Fibroblast of skin of right biceps (primary cell): ENCODE data around the gene DENND4C.
"Not testable (repeated sequence)": the region's sequence is repeated elsewhere in the genome, so short reads cannot be mapped to it uniquely, and the experiment has no call there.

Experiments
- DNase-seq: peaks from one replicate; pipeline ENCODE4 v3.0.0-alpha.2; 2013

Gene DENND4C

DNA sequence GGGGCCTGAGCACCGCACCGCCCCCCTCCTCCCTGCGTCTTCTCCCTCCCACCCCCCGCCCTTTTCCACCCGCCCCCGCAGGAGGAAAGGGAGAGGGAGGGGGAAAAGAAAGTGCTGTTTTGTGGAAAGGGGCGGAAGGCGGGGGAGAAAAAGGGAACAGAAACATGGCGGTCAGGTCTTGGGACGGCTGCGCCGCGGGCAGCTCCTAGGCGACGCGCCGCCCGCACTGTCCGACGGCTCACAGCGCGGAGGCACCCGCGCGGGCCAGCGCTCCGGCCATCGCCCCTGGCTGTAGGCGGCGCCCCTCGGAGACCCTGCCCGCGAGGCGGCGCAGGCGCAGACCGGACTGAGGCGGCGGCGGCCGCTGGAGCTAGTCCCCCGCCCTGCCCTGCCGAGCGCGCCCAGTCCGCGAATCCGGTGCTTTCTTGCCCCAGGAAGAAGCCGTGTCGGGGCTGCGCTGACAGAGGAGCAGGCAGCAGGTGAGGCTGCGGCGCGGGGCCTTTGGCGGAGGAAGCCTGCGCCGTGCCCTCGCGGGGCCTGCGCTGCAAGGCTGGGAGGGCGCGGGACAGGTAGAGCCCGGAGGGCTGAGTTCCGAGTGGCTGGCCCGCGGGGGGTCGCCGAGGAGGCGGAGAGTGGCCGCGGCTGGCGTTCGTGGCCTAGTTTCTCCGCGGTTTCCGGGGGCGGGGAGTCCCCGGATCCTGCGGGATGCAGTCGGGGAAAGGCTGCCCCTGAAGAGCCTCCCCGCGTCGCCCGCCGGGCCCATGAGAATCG, at the start of gene DENND4C:
Gene DENND4C, plus strand, starts transcription at position 339 of the 771 bp plus-strand sequence. CDS start 45,482 bp downstream, outside the sequence.
- DNase-seq = peak; percentile 85

DNA sequence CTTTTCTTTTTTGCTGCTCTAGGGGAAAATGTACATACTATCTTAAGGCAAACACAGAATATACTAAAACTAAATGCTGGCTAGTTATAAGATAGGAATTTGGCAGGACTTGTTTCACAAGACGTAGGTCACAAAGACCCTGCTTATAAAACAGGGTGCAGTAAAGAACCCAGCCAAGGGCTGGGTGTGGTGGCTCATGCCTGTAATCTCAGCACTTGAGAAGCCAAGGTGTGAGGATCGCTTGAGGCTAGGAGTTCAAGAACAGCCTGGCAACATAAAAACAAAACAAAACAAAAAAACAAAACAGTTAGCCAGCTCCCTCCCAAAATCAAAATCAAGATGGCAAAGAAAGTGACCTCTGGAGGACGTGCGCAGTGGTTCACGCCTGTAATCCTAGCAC, 49.5 kb upstream of the DENND4C start:
- no peak for DNase-seq

DNA sequence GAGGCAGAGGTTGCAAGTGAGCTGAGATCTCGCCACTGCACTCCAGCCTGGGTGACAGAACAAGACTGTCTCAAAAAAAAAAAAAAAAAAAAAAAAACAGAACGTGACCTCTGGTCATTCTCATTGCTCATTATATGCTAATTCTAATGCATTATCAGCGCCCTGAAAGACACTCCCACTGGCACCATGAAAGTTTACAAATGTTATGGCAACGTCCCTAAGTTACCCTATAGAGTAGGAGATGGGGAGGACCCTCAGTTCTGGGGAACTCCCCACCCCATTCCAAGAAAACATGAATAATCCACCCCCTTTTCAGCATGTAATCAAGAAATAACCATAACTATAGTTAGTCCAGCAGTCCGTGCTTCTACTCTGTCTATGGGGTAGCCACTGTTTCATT, 48.9 kb upstream of the DENND4C start:
- DNase-seq = no peak

DNA sequence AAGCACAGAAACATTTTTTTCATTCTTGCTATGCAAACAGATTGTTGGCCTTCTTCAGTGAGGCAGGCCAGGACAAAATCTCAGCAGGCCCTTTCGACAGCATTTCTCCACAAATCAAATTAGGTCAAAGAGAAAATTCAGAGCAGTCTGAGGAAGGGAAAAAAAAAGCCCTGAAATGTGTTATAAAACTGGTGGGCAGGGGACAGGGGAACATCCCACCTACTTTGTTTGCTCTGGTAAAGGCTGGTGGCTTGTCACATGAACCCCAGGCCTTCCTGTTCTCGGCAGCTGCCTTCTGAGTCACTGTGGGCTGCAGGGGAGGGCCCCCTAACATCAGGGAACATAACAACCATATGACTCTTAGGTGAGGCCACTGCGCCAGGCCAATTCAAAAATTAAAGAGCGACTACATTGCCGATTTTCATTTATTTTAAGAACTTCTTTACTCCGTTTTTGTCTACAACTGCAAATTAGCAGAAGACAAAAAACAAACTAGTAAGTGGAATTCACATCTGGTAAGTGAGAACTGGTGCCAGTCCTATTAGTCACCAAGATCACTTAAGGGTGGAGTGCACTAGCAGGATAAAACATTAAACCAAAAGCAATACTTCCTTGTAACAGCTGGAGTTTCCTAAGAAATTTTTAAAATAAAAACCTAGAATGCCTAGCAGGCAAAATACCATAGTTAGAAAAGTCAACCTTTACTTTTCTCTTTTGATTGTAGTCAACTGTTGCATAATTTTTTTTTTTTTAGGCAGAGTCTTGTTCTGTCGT, 46.2 kb upstream of the DENND4C start:
- peak; percentile 81 for DNase-seq

DNA sequence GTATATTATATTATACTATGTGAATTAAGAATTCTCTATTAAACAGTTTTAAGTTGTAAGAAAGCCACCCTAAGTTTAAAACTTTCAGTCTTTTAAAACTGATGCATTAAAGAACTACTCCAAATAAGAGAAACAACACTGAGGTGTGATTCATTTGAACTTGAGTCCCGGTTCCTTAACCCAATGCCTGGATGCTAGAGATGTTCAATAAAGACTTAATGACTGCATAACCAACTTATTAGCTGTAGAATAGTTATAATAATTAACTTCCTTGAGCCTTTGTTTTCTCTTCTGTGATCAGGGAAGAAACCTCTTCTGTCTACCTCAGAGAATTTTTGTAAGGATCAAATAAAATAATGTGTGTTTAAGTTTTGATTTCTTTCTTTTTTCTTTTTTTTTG, 45.3 kb upstream of the DENND4C start:
- no peak for DNase-seq

DNA sequence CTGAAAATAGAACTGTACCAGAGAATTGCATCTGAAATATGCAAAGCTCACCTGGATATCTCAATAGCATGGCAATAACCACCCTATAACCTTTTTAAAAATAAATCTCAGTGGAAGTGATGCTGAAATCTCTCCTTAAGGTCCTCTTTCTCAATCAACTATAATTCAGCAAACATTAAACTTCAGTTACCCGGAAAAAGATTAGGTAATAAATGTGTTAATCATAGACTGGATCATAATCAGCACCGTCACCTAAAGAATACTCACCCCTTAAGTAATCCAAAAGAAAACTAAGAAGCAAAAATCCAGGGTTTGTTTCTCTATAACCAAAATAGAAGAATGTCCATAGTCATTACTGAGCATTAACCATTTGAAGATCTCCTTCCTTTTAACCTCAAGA, 44.3 kb upstream of the DENND4C start:
- DNase-seq = no peak

DNA sequence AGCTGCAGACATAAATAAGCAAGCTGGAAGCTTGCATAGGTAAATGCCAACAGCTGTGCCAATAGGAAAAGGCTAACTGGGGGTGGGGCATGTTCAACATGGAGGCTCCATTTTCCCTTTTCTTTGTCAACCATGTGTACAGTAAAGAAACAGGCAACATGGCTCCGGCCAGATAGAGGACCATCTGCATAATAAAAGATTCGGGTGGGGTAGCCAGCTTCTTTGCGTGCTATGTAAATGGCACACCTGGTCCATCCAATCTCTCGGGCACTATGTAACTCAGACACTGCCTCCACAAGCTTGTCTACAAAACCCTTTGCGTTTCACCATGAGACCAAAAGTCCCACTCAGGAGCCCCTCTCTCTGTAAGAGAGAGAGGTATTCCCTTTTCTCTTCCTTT, 41.7 kb upstream of the DENND4C start:
- no peak for DNase-seq

DNA sequence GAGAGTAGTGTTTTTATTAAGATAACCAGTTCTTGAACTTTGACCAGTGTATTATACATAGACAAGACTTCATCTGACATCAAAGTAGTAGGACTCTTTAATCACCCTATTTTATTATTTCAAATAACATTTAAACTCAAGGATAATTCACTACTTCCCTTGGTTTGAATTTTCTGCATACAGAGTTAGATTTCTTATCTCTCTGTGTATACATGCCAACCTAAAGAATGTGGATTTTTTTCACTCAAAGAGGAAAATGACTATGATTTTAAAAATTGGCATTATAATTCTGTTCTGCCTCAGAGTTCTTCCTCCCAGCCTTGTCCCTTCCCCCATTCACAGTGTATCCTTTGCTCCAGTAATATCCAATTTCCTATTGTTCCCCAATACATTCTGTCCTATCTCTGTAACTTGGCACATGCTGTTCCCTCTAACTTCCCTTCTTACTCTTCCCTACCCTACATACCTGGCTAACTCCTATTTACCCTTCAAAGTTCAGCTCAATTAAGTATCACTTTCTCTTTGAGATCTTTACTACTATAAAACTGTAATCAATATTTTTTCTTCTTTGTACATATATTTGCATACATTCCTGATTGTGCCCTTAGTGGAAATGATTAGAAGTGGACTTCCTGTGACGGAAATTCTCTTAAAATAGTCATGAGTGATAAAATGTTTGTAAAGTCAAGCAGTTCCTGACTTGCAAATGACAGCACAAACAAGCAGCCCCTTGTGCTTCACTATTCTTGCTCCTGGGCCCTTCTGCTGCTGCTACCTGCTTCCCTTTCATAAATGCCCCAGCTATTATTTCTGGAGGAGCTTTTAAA, 38.1 kb upstream of the DENND4C start:
- no peak for DNase-seq

DNA sequence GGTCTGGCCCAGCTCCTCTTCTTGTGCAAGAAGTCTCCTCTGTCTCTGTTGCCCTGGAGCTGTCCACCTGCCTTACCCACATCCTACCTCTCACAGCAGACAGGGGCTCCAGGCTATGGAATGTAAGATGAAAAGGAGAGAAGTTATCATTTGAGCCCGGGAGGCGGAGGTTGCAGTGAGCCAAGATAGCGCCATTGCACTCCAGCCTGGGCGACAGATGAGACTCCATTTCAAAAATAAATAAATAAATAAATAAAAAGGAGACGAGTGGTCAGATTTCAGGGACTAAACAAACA, 37.5 kb upstream of the DENND4C start:
- no peak for DNase-seq

DNA sequence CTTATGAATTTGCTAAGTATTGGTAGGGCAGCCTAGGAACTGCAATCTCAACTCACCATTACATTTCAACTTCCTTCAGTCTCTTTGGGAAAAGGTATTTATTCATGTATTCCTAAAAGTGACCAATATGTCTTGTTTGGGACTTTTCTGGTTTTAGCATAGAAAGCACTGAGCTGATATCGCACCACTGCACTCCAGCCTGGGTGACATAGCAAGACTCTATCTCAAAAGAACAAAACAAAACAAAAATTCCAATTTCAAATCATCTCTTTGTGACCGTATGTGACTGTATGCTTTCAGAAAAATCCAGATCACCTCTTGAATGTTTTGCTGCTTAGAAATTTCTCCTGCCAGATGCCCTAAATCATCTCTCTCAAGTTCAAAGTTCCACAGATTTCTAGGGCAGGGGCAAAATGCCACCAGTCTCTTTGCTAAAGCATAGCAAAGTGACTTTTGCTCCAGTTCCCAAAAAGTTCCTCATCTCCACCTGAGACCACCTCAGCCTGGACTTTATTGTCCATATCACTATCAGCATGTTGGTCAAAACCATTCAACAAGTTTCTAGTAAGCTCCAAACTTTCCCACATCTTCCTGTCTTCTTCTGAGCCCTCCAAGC, 37.0 kb upstream of the DENND4C start:
- not testable (repeated sequence) for DNase-seq

DNA sequence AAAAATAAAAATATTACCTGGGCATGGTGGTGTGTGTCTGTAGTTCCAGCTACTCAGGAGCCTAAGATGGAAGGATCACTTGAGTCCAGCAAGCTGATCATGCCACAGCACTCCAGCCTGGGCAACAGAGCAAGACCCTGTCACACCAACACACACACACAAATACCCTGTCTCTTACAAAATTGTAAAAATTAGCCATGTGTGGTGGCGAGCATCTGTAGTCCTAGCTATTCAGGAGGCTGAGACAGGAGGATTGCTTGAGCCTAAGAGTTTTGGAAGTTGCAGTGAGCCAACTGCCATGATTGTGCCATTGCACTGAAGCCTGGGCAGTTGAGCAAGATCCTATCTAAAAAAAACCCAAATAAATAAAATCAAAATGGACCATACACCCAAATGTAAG, 32.1 kb upstream of the DENND4C start:
- no peak for DNase-seq

DNA sequence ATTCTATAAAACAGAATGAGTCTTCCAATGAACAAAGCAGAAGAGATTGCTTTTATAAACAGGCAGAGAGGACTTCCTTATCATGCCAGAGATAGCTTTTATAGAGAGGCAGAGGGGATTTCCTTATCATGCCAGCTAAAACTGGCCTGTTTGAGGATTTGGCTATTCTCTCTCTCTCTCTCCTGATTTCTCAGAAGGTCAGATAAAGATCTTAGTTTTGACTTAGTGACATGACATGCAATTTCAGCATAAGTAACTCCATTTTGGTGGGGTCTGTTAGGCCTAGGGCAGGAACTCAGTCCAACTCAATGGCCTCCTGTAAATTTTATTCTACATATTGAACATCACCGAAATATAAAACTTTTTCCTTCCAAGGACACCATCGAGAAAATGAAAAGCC, 31.5 kb upstream of the DENND4C start:
- DNase-seq = no peak

DNA sequence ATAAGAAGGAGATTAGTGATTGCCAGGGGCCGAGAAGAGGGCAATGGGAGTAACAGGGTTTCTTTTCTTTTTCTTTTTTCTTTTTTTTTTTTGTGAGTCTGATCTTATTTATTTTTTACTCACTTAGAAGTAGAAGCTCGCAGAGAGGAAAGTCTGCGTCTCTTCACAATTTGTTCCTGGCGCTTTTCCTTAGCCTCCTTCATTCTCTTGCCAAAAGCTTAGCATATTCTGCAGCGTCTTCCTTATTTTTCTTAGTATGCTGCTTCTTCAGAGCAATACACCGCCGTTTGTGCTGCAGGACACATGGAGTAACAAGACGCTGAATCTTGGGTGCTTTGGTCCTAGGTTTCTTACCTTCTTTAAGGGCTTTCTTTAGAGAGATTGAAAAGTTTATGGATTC, 30.3 kb upstream of the DENND4C start:
- no peak for DNase-seq

DNA sequence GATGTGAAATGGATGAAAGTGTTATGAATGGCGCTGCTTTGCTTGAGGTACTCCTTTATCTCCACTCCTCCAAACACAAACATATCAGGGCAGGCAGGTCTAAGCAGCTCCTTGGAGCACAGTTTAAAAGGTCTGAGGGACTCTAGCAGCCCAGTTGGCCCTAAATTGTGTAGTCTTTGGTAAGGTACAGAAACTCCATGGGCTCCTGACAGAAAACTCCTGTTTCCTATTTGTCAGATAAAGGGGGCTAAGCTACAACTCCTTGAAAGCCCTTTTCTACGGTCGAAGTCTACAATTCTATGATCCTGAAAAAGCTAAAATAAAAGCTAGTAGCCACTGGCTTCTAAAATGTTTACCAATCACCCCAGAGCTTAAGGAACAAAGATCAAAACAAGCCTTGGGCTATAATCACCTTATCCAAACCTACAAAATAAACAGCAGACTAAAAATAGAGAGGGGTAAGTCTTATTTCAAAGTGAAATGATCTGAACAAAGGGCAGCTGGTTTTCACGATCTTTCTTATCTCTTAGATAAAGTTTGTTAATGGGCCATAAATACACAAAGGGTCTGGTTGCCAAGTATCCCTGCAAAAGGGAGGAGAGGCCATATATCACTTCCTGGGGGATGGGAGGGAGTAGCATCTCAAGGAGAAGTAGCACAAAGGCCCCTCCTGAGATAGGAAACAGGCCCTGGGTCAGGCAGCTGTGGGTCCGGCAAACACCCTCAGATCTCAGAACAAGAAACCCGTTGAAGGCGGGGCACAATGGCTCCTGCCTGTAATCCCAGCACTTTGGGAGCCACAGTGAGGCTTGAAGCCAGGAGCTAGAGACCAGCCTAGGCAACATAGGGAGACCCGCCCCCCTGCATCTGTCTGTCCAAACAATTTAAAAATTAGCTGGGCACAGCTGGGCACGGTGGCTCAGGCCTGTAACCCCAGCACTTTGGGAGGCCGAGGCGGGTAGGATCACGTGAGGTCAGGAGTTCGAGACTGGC, 28.3 kb upstream of the DENND4C start:
- no peak for DNase-seq

DNA sequence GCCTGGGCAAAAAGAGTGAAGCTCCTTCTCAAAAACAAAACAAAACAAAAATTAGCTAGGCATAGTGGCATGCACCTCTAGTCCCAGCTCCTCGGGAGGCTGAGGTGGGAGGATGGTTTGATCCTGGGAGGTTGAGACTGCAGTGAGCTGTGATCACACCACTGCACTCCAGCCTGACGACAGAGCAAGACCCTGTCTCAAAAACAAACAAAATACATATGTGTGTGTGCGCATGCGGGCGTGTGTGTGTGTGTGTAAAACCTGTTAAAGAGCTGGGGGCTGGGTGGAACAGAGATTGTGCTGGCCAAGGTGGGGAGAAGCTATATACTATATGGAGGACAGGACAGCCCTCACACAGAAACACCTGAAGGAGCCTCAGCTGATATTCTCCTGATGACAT, 27.4 kb upstream of the DENND4C start:
- no peak for DNase-seq

DNA sequence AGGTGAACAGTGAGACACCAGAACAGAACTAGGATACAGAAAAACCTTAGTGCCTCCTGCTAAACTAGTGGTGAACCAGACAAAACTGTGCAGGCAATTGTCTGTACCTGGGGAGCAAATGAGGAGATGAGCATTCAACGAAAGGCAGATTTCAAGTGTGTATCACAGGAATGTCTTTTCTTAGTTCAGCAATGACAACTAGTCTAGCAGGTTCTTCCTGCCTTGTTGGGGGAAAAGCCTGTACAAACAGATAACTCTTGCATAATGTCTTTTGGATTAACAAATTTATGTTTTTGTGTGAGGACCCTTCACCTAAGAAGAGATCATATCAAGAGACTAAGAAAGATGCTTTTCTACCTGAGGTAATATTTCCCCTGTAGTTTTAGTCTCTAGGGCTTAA, 21.8 kb upstream of the DENND4C start:
- no peak for DNase-seq

DNA sequence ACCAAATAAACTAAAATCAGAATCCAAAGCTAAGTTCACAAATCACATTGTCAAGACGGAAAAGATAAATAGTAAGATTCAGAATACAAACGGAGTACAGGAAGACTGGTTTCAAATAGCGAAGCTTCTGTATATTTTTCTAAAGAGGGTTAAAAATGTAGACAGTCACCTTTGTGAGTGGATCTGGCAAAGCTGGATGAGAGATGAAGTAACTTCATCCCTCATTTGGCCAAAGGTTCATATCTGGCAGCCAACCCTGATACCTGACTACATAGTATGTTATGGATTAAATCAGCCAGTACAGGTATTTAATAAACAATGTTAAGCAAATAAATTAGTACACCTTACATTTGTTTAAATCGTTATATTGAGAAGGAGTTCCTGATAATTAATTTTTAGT, 21.3 kb upstream of the DENND4C start:
- DNase-seq = no peak

DNA sequence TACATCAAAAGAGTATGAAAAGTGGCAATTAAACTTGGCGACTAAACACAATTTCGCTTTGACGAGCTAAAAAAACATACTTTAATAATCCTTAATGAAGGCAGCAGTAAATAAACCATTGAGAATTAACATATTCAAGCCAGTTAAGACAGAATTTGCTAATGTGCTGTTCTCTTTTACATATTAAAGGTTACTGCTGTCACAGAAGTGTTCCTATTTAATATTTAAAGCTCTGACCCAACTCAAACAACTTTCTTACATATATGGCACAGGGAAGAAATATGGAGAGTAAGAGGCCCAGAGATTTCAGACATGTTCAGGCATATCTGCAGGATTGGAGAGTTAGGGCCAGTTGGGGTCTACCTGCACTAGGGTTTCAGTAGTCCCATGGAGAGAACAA, 16.7 kb upstream of the DENND4C start:
- no peak for DNase-seq

DNA sequence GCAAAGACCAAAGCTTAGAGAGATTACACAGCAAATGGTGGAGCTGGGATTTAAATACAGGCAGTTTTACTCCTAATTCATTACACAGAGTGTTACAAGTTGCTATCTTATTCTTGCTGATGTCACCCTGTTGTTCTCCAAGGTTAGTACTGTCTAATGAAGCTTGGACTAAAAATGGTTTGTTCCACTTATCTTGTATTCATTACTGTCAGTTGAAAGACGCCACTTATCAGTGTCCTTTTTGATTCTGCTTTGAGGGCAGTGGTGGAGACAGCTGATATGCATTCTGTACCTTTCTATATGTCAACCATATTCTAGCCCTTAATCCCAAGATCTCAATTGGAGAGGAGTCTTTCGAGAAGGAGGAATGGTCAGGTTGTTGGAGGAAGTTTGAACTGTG, 14.0 kb upstream of the DENND4C start:
- DNase-seq = no peak

DNA sequence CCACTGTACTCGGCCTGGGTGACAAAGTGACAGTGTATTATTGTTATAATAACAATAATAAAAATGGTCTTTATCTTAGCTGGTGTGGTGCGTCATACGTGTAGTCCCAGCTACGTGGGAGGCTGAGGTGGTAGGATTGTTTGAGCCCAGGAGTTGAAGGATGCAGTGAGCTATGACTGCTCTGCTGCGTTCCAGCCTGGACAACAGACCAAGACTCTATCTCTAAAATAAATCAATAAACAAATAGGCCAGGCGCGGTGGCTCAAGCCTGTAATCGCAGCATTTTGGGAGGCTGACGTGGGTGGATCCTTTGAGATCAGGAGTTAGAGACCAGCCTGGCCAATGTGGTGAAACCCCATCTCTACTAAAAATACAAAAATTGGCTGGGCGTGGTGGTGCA, 9.2 kb upstream of the DENND4C start:
- DNase-seq = no peak

DNA sequence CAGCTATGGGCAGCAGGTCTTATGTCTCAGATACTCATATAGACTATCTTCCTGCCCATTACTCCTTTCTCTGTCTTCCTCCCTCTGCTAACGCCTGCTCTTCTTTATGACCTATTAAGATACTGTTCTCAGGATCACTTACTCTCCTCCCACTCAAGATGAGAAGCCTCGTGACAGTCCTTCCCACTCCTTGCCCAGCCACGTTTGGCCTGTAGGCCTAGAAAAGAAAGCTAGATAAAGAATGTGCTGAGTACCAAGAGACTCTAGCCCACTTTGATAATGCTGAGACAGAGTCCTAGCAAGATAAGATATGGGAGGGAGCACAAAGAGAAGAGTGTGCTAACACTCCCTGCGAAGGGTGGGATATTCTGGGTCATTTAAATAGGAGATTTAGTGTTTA, 6.8 kb upstream of the DENND4C start:
- no peak for DNase-seq

DNA sequence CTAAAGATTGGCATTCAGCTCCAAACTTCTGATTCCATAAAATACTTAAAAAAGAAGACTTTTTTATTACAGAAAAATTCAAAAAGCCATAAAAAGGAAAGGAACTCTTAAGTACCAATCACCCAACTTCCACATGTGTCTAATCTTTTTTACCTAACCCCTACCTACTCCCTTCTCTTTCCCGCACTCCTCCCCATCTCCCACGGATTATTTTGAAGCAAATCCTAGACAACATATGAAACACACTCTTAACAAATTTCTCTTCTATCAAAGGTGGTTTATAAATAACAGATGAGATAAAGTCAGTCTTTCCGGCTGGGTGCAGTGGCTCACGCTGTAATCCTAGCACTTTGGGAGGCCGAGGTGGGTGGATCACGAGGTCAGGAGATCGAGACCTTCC, 5.9 kb upstream of the DENND4C start:
- DNase-seq = no peak
